ENCODE data around the gene CPAMD8.
A peak's percentile ranks its signal among the peaks of the same experiment; 100 is the strongest.

Gene CPAMD8

DNA sequence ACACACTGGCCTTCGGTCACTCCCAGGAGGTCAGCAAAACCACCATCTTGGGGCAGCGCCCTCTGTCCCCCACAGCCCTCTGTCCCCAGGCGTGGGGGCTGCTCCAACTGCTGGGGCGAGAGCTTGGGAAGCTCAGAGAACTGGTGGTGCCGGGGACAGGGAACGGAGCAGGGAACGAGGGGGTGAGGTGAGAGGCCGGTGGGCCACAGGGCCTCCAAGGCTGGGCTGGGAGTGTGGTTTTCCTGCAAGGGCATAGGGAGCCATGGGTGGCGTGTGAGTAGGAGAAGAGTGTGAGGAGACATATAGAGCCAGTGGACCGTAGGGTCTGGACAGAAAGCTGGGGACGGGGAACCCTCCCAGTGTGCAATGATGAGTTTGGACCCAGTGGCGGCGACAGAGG is 103.7 kb downstream of the CPAMD8 start:
- no peak overlapping the region for H3K4me3 ChIP-seq (ENCODE audit: low read depth, low read length)
- TF ChIP-seq CTCF (IDR thresholded peaks at IDR 0.05; ENCODE audit: low read depth, low read length) = no peak
- DNase-seq (ENCODE audit: low read depth, low spot score) = no peak
- in situ Hi-C loops (cut with HindIII; ENCODE audit: low sequenced_read_pairs) = no loop called here

GRCh38 chr19:16922592-16922934 is 104.0 kb downstream of the CPAMD8 start:
- H3K4me3 ChIP-seq (ENCODE audit: low read depth, low read length) = no peak overlapping the region
- DNase-seq (ENCODE audit: low read depth, low spot score) = no peak
- no peak for TF ChIP-seq CTCF (IDR thresholded peaks at IDR 0.05; ENCODE audit: low read depth, low read length)
- in situ Hi-C loops (cut with HindIII; ENCODE audit: low sequenced_read_pairs) = no loop called here

- TF ChIP-seq CTCF (IDR thresholded peaks at IDR 0.05; ENCODE audit: low read depth, low read length) = no peak
- no peak for DNase-seq (ENCODE audit: low read depth, low spot score)
- H3K4me3 ChIP-seq (ENCODE audit: low read depth, low read length) = no peak overlapping the region
- in situ Hi-C loops (cut with HindIII; ENCODE audit: low sequenced_read_pairs) = no loop called here
These were observed 104.6 kb downstream of the CPAMD8 start for GRCh38 chr19:16921766-16922591.

DNA sequence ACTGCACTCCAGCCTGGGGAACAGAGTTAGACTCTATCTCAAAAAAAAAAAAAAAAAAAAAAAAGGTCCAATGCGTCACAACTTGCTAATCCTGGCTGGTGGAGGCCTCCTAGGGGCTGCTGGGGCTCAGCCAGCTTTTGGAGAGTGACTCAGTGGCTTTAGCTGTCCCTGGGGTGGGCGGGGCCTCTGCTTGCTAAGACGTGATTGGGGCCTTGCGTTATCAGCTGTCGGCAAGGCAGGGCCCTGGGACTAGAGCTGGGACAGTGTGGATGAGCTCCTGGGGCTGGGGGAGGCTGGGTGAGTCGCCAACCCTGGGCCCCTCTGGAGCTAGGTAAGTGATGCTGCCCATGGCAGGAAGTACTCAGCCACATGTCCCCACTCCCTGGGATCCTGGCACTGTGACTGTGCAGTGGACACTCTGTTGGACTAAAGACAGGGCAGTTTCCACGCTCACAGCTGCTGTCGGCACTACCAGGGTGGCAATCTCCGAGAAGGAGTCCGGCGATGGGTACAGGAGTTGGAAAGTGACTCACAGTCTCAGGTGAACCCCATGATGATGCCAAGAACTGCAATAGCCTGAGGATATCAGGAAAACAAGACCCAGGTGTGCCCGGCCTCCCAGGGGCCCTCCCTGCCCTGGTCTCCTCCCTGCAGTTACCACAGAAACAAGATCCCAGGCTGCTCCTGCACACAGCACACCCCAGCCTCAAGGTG is 105.6 kb downstream of the CPAMD8 start:
- DNase-seq (ENCODE audit: low read depth, low spot score) = peak; percentile 85
- no peak for TF ChIP-seq CTCF (IDR thresholded peaks at IDR 0.05; ENCODE audit: low read depth, low read length)
- in situ Hi-C loops (cut with HindIII; ENCODE audit: low sequenced_read_pairs) = no loop called here
- H3K4me3 ChIP-seq (ENCODE audit: low read depth, low read length) = no peak overlapping the region

DNA sequence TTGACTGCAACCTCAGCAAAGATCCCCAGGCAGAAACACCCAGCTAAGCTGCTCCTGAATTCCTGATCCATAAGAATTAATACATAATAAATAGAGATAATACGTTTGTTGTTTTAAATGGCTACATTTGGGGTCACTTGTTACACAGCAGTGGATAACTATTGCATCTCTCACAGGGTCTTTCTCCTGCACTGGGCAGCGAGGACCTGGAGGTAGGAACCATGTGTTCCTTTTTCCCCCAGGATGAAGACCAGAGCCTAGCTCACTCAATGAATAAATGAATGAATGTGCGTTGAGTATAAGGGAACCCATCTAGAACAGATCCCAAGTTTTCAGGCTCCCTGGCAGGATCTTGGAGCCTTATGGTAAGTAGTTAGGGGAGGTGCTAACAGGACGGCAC is 107.1 kb downstream of the CPAMD8 start:
- in situ Hi-C loops (cut with HindIII; ENCODE audit: low sequenced_read_pairs) = no loop called here
- H3K4me3 ChIP-seq (ENCODE audit: low read depth, low read length) = no peak overlapping the region
- DNase-seq (ENCODE audit: low read depth, low spot score) = no peak
- no peak for TF ChIP-seq CTCF (IDR thresholded peaks at IDR 0.05; ENCODE audit: low read depth, low read length)

- no peak overlapping the region for H3K4me3 ChIP-seq (ENCODE audit: low read depth, low read length)
- no peak for DNase-seq (ENCODE audit: low read depth, low spot score)
- no peak for TF ChIP-seq CTCF (IDR thresholded peaks at IDR 0.05; ENCODE audit: low read depth, low read length)
- in situ Hi-C loops (cut with HindIII; ENCODE audit: low sequenced_read_pairs) = no loop called here
These were observed 109.2 kb downstream of the CPAMD8 start for GRCh38 chr19:16917401-16917800.

All from astrocyte of the spinal cord (primary cell).